ENCODE results near the gene DUOXA1. TPM values are rescaled to one million over a fixed set of nuclear protein-coding genes. Genes with fewer than 3 reads are reported as not detected.

The DUOXA1 gene
- polyA plus RNA-seq, 2 of the 4 experiments (the other 2 are of a cell fraction): 0.18 to 0.23 TPM

- Histone ChIP-seq H3K4me1 (peaks cover 13% of the 10 kb centered on the region), H3K4me2 (peak overlapping the region; percentile 60), H3K4me3 (no peak overlapping the region), H3K27ac (peak overlapping the region; percentile 56 to 74; a peak in 3 of 6 replicates), H3K9me3 (no peaks in the 10 kb centered on the region)
- WGBS (ENCODE audit: missing lambda C conversion rate): 29% methylated on average over 8 of the region's 9 CpGs
- ATAC-seq (peak; percentile 55 to 69; a peak in 4 of 6 replicates), FAIRE-seq (no peak), DNase-seq (ENCODE audit: low read depth in 1 of 2, low spot score in 1 of 2) (peak; percentile 26 to 60)
- ChIA-PET CTCF (interaction anchor here (1.2 to 1.9 kb wide), 3 partner anchors 9 to 41 kb away, joined by 3 to 9 read pairs (median 4); no protein-coding TSS in a partner anchor), POLR2A (interaction anchor here (0.7 kb wide), 1 partner anchor 150 kb away, joined by 3 read pairs; no protein-coding TSS in a partner anchor)
- no peak for TF ChIP-seq GATA3 (IDR thresholded peaks at IDR 0.05; ENCODE audit: borderline replicate concordance)
- TF ChIP-seq FOSL2 (IDR thresholded peaks at IDR 0.05): no peak
- 0 out of 2 replicates have a peak, but pooled peaks have one; percentile 11 for TF ChIP-seq FOSL2 (CRISPR knock-in tag; IDR thresholded peaks at IDR 0.05)
- no peak for TF ChIP-seq MYC (IDR thresholded peaks at IDR 0.05; ENCODE audit: borderline replicate concordance, low read length)
- no peak for TF ChIP-seq TP53 (CRISPR knock-in tag; IDR thresholded peaks at IDR 0.05)
Measured at GRCh38 chr15:45121706-45122417, 7.8 kb downstream of the DUOXA1 start.

- ATAC-seq (no peak), DNase-seq (ENCODE audit: low read depth in 1 of 2, low spot score in 1 of 2) (no peak), FAIRE-seq (no peak)
- no peak overlapping the region for H3K4me2 ChIP-seq
- ChIA-PET POLR2A (no interaction called here), CTCF (interaction anchor here (0.5 to 1.3 kb wide), 4 partner anchors 11 to 619 kb away, joined by 3 read pairs; no protein-coding TSS in a partner anchor)
- H3K27ac ChIP-seq: peak overlapping the region in 1 of 2 experiments; percentile 74; a peak in 1 of 6 replicates
- no peaks in the 10 kb centered on the region for H3K9me3 ChIP-seq
- WGBS (ENCODE audit: missing lambda C conversion rate): 96% methylated on average over 3 of the region's 3 CpGs
- peaks cover 13% of the 10 kb centered on the region for H3K4me1 ChIP-seq
- H3K4me3 ChIP-seq: no peak overlapping the region
- TF ChIP-seq ATOH8 (CRISPR knock-in tag; IDR thresholded peaks at IDR 0.05; ENCODE audit: low read depth) (no peak), RCOR1 (IDR thresholded peaks at IDR 0.05; ENCODE audit: low read depth, low read length) (no peak), CTCF (IDR thresholded peaks at IDR 0.05) (no peak), MAZ (IDR thresholded peaks at IDR 0.05; ENCODE audit: borderline replicate concordance, low read depth, low read length) (no peak), SREBF2 (IDR thresholded peaks at IDR 0.05) (no peak), MAX (IDR thresholded peaks at IDR 0.05) (no peak)
Measured at GRCh38 chr15:45121020-45121419, 8.7 kb downstream of the DUOXA1 start.

- FAIRE-seq: no peak
- ChIA-PET POLR2A (no interaction called here), CTCF (interaction anchor here (1.2 to 1.3 kb wide), 3 partner anchors 10 to 152 kb away, joined by 3 read pairs; no protein-coding TSS in a partner anchor)
- Histone ChIP-seq H3K4me1 (peaks cover 13% of the 10 kb centered on the region), H3K4me2 (no peak overlapping the region), H3K9me3 (no peaks in the 10 kb centered on the region), H3K27ac (no peak overlapping the region), H3K4me3 (no peak overlapping the region)
- WGBS (ENCODE audit: missing lambda C conversion rate): 78% methylated on average over 9 of the region's 10 CpGs
- no peak for ATAC-seq
- no peak for DNase-seq (ENCODE audit: low read depth in 1 of 2, low spot score in 1 of 2)
- TF ChIP-seq TP53 (CRISPR knock-in tag; IDR thresholded peaks at IDR 0.05): no peak
- no peak for TF ChIP-seq RAD21 (conservative IDR thresholded peaks at IDR 0.05 in 1 of 2, IDR thresholded peaks at IDR 0.05 in 1 of 2)
- no peak for TF ChIP-seq MYC (IDR thresholded peaks at IDR 0.05; ENCODE audit: borderline replicate concordance, low read length)
- TF ChIP-seq CTCF (IDR thresholded peaks at IDR 0.05): no peak
- TF ChIP-seq NPAS2 (CRISPR knock-in tag; IDR thresholded peaks at IDR 0.05; ENCODE audit: borderline replicate concordance): no peak
- TF ChIP-seq HMGXB4 (CRISPR knock-in tag; IDR thresholded peaks at IDR 0.05; ENCODE audit: borderline replicate concordance): no peak
- no peak for TF ChIP-seq PHF8 (IDR thresholded peaks at IDR 0.05; ENCODE audit: borderline replicate concordance, low read depth)
- no peak for TF ChIP-seq PBX3 (IDR thresholded peaks at IDR 0.05)
- TF ChIP-seq JUNB (IDR thresholded peaks at IDR 0.05): no peak
- TF ChIP-seq EHMT2 (IDR thresholded peaks at IDR 0.05; ENCODE audit: low read depth): no peak
- TF ChIP-seq HDAC2 (IDR thresholded peaks at IDR 0.05): no peak
- TF ChIP-seq SMC3 (IDR thresholded peaks at IDR 0.05): no peak
Measured at GRCh38 chr15:45120081-45120972, 9.4 kb downstream of the DUOXA1 start.
